Duodenal mucosa (tissue), 2 donors: ENCODE measurements around the gene PLCB4.

Experiments
- H3K27ac ChIP-seq: one replicate; pipeline ENCODE4 v1.7.0; 2013; ENCODE audit warnings: low read depth, low read length
- H3K27me3 ChIP-seq, 2 donors: one replicate each; pipeline ENCODE4 v1.7.0; 2013; ENCODE audit warnings: low read length in 2 of 2, control low read depth in 1 of 2; ENCODE audit not compliant: insufficient read depth in 2 of 2, control insufficient read depth in 1 of 2
- H3K36me3 ChIP-seq, 2 donors: one replicate each; pipeline ENCODE4 v1.7.0; 2013; ENCODE audit warnings: low read length in 2 of 2, control low read depth in 1 of 2; ENCODE audit not compliant: insufficient read depth in 2 of 2, control insufficient read depth in 1 of 2
- H3K4me1 ChIP-seq, 2 donors: one replicate each; pipeline ENCODE4 v1.7.0; 2013; ENCODE audit warnings: low read length in 2 of 2, control low read depth in 1 of 2; ENCODE audit not compliant: insufficient read depth in 2 of 2, control insufficient read depth in 1 of 2
- H3K4me3 ChIP-seq, 2 donors: one replicate each; pipeline ENCODE4 v1.7.0; 2013; ENCODE audit warnings: low read length in 2 of 2, low read depth in 1 of 2
- H3K9ac ChIP-seq, 2 donors: one replicate each; pipeline ENCODE4 v1.7.0; 2013; ENCODE audit warnings: low read length in 2 of 2, low read depth in 1 of 2
- H3K9me3 ChIP-seq, 2 donors: one replicate each; pipeline ENCODE4 v1.7.0; 2013; ENCODE audit warnings: low read length in 2 of 2, control low read depth in 1 of 2; ENCODE audit not compliant: control insufficient read depth in 1 of 2

The PLCB4 gene

GRCh38 chr20:9287826-9288225 lies 218.9 kb downstream of the PLCB4 start:
- Histone ChIP-seq H3K4me1 (no peaks in the 10 kb centered on the region), H3K36me3 (no peaks in the 10 kb centered on the region), H3K27ac (no peak overlapping the region), H3K27me3 (no peaks in the 10 kb centered on the region), H3K9me3 (no peaks in the 10 kb centered on the region), H3K9ac (no peak overlapping the region), H3K4me3 (no peak overlapping the region)

- no peak overlapping the region for H3K27ac ChIP-seq
- H3K36me3 ChIP-seq: no peaks in the 10 kb centered on the region
- H3K4me1 ChIP-seq: no peaks in the 10 kb centered on the region
- no peak overlapping the region for H3K4me3 ChIP-seq
- H3K9ac ChIP-seq: no peak overlapping the region
- no peaks in the 10 kb centered on the region for H3K27me3 ChIP-seq
- no peaks in the 10 kb centered on the region for H3K9me3 ChIP-seq
Observed at GRCh38 chr20:9290331-9290730, 221.4 kb downstream of the PLCB4 start.

- Histone ChIP-seq H3K9me3 (no peaks in the 10 kb centered on the region), H3K27me3 (no peaks in the 10 kb centered on the region), H3K27ac (no peak overlapping the region), H3K4me3 (no peak overlapping the region), H3K36me3 (no peaks in the 10 kb centered on the region), H3K9ac (no peak overlapping the region), H3K4me1 (no peaks in the 10 kb centered on the region)
Observed at GRCh38 chr20:9293145-9293544, 224.3 kb downstream of the PLCB4 start.

DNA sequence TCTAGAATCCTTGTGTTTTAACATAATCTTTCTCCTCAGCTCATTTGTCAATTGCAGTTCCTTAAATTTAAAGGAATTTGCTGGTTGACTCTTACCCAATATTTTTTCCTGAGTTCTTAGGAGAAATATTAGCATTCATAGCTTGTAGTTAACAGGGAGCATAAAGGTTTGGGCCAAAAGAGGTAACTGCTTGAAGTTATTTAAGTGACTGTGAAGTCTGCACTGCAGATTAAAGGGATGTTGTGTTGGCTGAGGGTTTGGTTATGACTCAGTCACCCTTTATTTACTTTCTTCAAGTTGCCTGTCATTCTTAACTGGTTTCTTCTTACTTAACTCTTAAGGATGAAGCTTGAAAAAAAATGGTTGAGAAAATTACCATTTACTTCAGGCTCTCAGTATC lies 225.2 kb downstream of the PLCB4 start:
- H3K9ac ChIP-seq: no peak overlapping the region
- H3K9me3 ChIP-seq: no peaks in the 10 kb centered on the region
- no peaks in the 10 kb centered on the region for H3K36me3 ChIP-seq
- no peak overlapping the region for H3K4me3 ChIP-seq
- no peaks in the 10 kb centered on the region for H3K27me3 ChIP-seq
- H3K27ac ChIP-seq: no peak overlapping the region
- no peaks in the 10 kb centered on the region for H3K4me1 ChIP-seq

DNA sequence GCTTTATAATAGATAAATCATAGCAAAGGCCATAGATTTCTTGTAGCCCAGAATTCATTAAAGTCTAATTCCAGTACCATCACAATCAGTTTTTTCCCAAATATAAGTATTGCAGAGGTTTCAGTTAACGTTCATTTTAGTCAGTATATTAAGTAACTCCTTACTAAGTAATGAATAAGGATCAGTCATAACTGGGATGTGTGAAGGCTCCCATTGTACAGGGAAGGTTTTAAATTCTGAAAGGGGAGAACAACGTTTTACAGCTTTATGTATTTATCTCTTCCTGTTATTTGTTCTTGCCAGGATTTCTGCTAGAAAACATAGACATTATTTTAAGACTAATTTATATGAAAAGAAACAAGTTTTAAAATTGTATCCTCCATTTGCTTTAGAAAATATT lies 230.0 kb downstream of the PLCB4 start:
- Histone ChIP-seq H3K4me3 (no peak overlapping the region), H3K9me3 (no peaks in the 10 kb centered on the region), H3K9ac (no peak overlapping the region), H3K36me3 (no peaks in the 10 kb centered on the region), H3K27me3 (no peaks in the 10 kb centered on the region), H3K27ac (no peak overlapping the region), H3K4me1 (peaks cover 0 to 10% of the 10 kb centered on the region in 2 donors)

DNA sequence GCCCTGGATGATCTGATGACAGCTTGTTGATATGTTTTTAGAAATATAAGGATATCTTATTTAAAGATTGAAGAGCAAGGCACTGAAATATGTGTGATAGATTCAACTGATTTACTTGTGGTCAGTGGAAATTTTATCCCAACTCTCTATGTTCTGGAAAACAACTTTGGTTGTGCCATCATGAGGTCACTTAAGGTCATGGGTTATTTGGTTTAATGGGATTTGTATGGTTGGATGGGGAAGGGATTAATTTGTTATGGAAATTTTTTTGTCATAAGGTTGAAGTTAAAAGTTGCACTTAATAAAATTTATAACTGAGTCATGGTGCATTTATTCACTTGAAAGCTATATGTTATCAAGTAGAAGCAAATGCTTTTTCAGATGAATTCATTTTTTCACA lies 231.2 kb downstream of the PLCB4 start:
- Histone ChIP-seq H3K4me3 (no peak overlapping the region), H3K4me1 (peaks cover 0 to 10% of the 10 kb centered on the region in 2 donors), H3K9me3 (no peaks in the 10 kb centered on the region), H3K27me3 (no peaks in the 10 kb centered on the region), H3K9ac (no peak overlapping the region), H3K27ac (no peak overlapping the region), H3K36me3 (no peaks in the 10 kb centered on the region)

GRCh38 chr20:9300534-9300933 lies 231.6 kb downstream of the PLCB4 start:
- Histone ChIP-seq H3K27ac (no peak overlapping the region), H3K9ac (no peak overlapping the region), H3K4me1 (peaks cover 0 to 10% of the 10 kb centered on the region in 2 donors), H3K9me3 (no peaks in the 10 kb centered on the region), H3K36me3 (no peaks in the 10 kb centered on the region), H3K27me3 (no peaks in the 10 kb centered on the region), H3K4me3 (no peak overlapping the region)

- H3K4me1 ChIP-seq: peaks cover 0 to 10% of the 10 kb centered on the region in 2 donors
Observed at GRCh38 chr20:9301129-9302090, 232.5 kb downstream of the PLCB4 start.

GRCh38 chr20:9302091-9302462 lies 233.2 kb downstream of the PLCB4 start:
- Histone ChIP-seq H3K4me1 (peaks cover 0 to 10% of the 10 kb centered on the region in 2 donors), H3K27me3 (no peaks in the 10 kb centered on the region), H3K9ac (no peak overlapping the region), H3K36me3 (no peaks in the 10 kb centered on the region), H3K4me3 (no peak overlapping the region), H3K27ac (no peak overlapping the region), H3K9me3 (no peaks in the 10 kb centered on the region)

More at GRCh38 chr20:9301129-9302090, 232.5 kb downstream of the PLCB4 start:
- Histone ChIP-seq H3K9ac (no peak overlapping the region), H3K4me3 (no peak overlapping the region), H3K27me3 (no peaks in the 10 kb centered on the region), H3K36me3 (no peaks in the 10 kb centered on the region), H3K27ac (no peak overlapping the region), H3K9me3 (no peaks in the 10 kb centered on the region)

- no peak overlapping the region for H3K4me3 ChIP-seq
Observed at GRCh38 chr20:9306521-9306920, 237.6 kb downstream of the PLCB4 start.

More at GRCh38 chr20:9306521-9306920, 237.6 kb downstream of the PLCB4 start:
- Histone ChIP-seq H3K27me3 (no peaks in the 10 kb centered on the region), H3K27ac (no peak overlapping the region), H3K36me3 (no peaks in the 10 kb centered on the region), H3K9ac (no peak overlapping the region), H3K9me3 (no peaks in the 10 kb centered on the region), H3K4me1 (peaks cover 0 to 9% of the 10 kb centered on the region in 2 donors)
